PC-9 (cell line): ENCODE measurements around the gene DNMBP. TPM values are rescaled to one million over a fixed set of nuclear protein-coding genes. Genes with fewer than 3 reads are reported as not detected.
A peak's percentile ranks its signal among the peaks of the same experiment; 100 is the strongest.

Experiments used
- BruUV-seq: library from RNA; stranded (reverse); fragments of 400-500 nt; replicated peaks from 2 replicates; lab custom pipeline; 2021; lab: Mats Ljungman, UMichigan
- CTCF ChIA-PET: fragments of 300-600 bp; sonication (Branson Sonifier 250); formaldehyde crosslinking; loops from one replicate; lab custom pipeline; 2022; ENCODE audit warnings: antibody characterized with exemption; lab: Charles Lee
- POLR2A ChIA-PET: fragments of 300-600 bp; sonication (Branson Sonifier 250); formaldehyde crosslinking; loops from one replicate; lab custom pipeline; 2022; ENCODE audit warnings: antibody characterized with exemption; ENCODE audit not compliant: unreplicated experiment; lab: Charles Lee
- DNase-seq, 2 experiments: peaks; one replicate each; pipeline versions ENCODE4 v3.0.0 to v3.0.0-alpha.2; 2015 to 2022; ENCODE audit warnings: mixed read lengths in 1 of 2
- H2AFZ ChIP-seq: fragments of 200-600 bp; sonication (generic); 2 replicates; pipeline ENCODE4 v1.8.1; 2017; ENCODE audit warnings: antibody characterized with exemption
- H3F3A ChIP-seq: fragments of 200-600 bp; sonication (generic); 2 replicates; pipeline ENCODE4 v1.8.1; 2017; ENCODE audit warnings: antibody characterized with exemption, mild to moderate bottlenecking, low read depth; ENCODE audit not compliant: insufficient read depth
- H3K27ac ChIP-seq: fragments of 200-600 bp; sonication (generic); 2 replicates; pipeline ENCODE4 v1.6.1; 2016; ENCODE audit warnings: mixed run types
- H3K27me3 ChIP-seq: fragments of 200-600 bp; sonication (generic); 2 replicates; pipeline ENCODE4 v1.6.1; 2016; ENCODE audit warnings: low read depth, mixed run types; ENCODE audit not compliant: insufficient read depth
- H3K36me3 ChIP-seq: fragments of 200-600 bp; sonication (generic); 2 replicates; pipeline ENCODE4 v1.6.1; 2016; ENCODE audit warnings: low read depth, mixed run types
- H3K4me1 ChIP-seq: fragments of 200-600 bp; sonication (generic); replicated peaks from 2 replicates; pipeline ENCODE4 v1.6.1; 2016; ENCODE audit warnings: mixed run types; ENCODE audit not compliant: insufficient read depth
- H3K4me2 ChIP-seq: fragments of 200-600 bp; sonication (generic); 2 replicates; pipeline ENCODE4 v1.6.1; 2017; ENCODE audit warnings: mixed run types
- H3K4me3 ChIP-seq: fragments of 200-600 bp; sonication (generic); 2 replicates; pipeline ENCODE4 v1.6.1; 2016; ENCODE audit warnings: mixed run types
- H3K79me2 ChIP-seq: fragments of 200-600 bp; sonication (generic); 2 replicates; pipeline ENCODE4 v1.6.1; 2017; ENCODE audit warnings: low read depth, mixed run types
- H3K9me2 ChIP-seq: fragments of 200-600 bp; sonication (generic); 2 replicates; pipeline ENCODE4 v1.8.1; 2017; ENCODE audit warnings: mild to moderate bottlenecking; ENCODE audit not compliant: insufficient read depth
- H3K9me3 ChIP-seq: fragments of 200-600 bp; sonication (generic); 2 replicates; pipeline ENCODE4 v1.8.1; 2016; ENCODE audit warnings: low read depth; ENCODE audit not compliant: insufficient read depth
- H4K20me1 ChIP-seq: fragments of 200-600 bp; sonication (generic); 2 replicates; pipeline ENCODE4 v1.8.1; 2017; ENCODE audit not compliant: insufficient read depth
- EZH2 ChIP-seq: fragments of 200-600 bp; sonication (generic); IDR thresholded peaks from 2 replicates; pipeline ENCODE4 v1.8.0; 2017; ENCODE audit warnings: antibody characterized with exemption, low read depth
- intact Hi-C: fragments of 100-400 bp; cut with micrococcal nuclease; formaldehyde crosslinking; loops from one replicate; pipeline ENCODE4 v1.10.0; 2022; ENCODE audit not compliant: unreplicated experiment
- total RNA-seq: library from RNA; stranded (reverse); gene quantifications from 2 replicates; pipeline ENCODE4 v1.2.3, GENCODE V29; 2021
- TF ChIP-seq, protein P1 (sequence below): fragments of 200-600 bp; sonication (generic); conservative IDR thresholded peaks from 2 replicates; pipeline ENCODE4 v1.6.1; 2017; ENCODE audit warnings: mixed run types, antibody characterized with exemption, mild to moderate bottlenecking, moderate library complexity

DNMBP gene
- total RNA-seq, 1 experiment from 2014 or later, result 14.9 TPM

DNA sequence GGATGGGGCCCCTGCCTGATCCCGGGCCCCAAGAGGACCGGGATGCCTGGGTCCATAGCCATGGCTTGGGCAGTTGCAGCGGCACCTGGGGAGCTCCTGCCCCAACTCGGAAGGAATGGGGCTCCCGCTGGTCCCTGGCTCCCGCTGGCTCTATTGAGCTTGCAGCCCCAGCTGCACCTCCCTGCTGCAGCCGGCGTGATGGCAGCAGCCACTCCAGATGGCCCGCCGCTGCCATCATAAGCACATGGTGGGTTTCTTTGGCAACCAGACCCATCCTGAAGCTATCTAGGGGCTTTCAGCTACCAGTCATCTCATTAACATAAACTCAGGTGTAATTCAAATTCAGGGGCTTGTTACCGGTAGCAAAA is 11.1 kb upstream of the DNMBP start:
- Histone ChIP-seq H3K27me3 (no peaks in the 10 kb centered on the region), H3K9me3 (no peaks in the 10 kb centered on the region), H4K20me1 (no peaks in the 10 kb centered on the region), H3K4me1 (0 out of 2 replicates have a peak, but pooled peaks cover 8% of the 10 kb centered on the region), H3K9me2 (no peaks in the 10 kb centered on the region), H2AFZ (no peak overlapping the region), H3K4me2 (no peak overlapping the region), H3F3A (no peaks in the 10 kb centered on the region), H3K79me2 (no peaks in the 10 kb centered on the region), H3K36me3 (no peaks in the 10 kb centered on the region), H3K27ac (no peak overlapping the region), H3K4me3 (no peak overlapping the region)
- TF ChIP-seq, protein P1, sequence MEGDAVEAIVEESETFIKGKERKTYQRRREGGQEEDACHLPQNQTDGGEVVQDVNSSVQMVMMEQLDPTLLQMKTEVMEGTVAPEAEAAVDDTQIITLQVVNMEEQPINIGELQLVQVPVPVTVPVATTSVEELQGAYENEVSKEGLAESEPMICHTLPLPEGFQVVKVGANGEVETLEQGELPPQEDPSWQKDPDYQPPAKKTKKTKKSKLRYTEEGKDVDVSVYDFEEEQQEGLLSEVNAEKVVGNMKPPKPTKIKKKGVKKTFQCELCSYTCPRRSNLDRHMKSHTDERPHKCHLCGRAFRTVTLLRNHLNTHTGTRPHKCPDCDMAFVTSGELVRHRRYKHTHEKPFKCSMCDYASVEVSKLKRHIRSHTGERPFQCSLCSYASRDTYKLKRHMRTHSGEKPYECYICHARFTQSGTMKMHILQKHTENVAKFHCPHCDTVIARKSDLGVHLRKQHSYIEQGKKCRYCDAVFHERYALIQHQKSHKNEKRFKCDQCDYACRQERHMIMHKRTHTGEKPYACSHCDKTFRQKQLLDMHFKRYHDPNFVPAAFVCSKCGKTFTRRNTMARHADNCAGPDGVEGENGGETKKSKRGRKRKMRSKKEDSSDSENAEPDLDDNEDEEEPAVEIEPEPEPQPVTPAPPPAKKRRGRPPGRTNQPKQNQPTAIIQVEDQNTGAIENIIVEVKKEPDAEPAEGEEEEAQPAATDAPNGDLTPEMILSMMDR, result no peak
- no peak for TF ChIP-seq EZH2
- no peak for DNase-seq
- no TSS peak for BruUV-seq
- POLR2A ChIA-PET, result interaction anchor here (0.6 kb wide), 1 partner anchor 21 kb away, joined by 3 read pairs; no protein-coding TSS in a partner anchor
- CTCF ChIA-PET, result no interaction called here
- intact Hi-C loops, result no loop called here

DNA sequence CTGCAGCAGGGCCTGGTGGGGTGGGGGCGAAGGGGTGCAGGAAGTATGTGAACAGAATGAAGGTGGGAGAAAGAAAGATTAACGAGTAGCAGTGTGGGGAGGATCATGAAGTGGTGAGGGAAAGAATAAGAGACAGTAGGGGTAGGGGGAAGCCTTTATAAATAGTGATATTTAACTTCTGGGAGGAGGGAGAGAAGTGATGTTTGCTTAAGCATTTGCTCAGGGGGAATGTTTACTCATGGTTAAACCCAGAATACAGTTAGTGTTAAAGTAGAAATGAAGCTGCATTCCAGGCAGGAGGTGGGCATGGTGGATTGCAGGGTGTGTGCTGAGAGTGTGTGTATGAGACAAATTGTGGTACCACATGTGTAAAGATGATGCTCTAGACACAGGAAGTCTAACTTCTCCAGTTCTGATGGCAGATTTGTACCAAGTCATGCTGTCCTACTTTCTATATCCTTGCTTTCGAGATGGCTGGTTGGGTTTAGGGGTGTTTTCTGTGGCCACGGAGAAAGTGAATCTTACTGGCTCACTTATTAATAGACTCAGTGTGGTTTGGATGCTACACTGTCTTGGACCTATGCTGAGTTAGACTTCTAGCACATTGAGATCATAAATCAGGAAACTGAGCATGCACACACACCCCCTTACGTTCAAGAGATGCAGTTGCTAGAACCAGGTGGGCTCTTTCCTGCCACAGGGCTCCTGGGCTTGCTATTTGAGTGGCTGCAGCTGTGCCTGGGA is 10.6 kb upstream of the DNMBP start:
- Histone ChIP-seq H3K4me2 (peak overlapping the region; percentile 40), H3K36me3 (no peaks in the 10 kb centered on the region), H3K27ac (no peak overlapping the region), H3K27me3 (no peaks in the 10 kb centered on the region), H3K79me2 (no peaks in the 10 kb centered on the region), H3K9me3 (no peaks in the 10 kb centered on the region), H3F3A (no peaks in the 10 kb centered on the region), H3K9me2 (no peaks in the 10 kb centered on the region), H4K20me1 (no peaks in the 10 kb centered on the region), H2AFZ (no peak overlapping the region), H3K4me3 (no peak overlapping the region), H3K4me1 (0 out of 2 replicates have a peak, but pooled peaks cover 8% of the 10 kb centered on the region)
- no TSS peak for BruUV-seq
- TF ChIP-seq EZH2, result no peak
- TF ChIP-seq, protein P1, result no peak
- CTCF ChIA-PET, result no interaction called here
- intact Hi-C loops, result no loop called here
- DNase-seq, result no peak
- POLR2A ChIA-PET, result interaction anchor here (0.6 kb wide), 1 partner anchor 21 kb away, joined by 3 read pairs; no protein-coding TSS in a partner anchor

DNA sequence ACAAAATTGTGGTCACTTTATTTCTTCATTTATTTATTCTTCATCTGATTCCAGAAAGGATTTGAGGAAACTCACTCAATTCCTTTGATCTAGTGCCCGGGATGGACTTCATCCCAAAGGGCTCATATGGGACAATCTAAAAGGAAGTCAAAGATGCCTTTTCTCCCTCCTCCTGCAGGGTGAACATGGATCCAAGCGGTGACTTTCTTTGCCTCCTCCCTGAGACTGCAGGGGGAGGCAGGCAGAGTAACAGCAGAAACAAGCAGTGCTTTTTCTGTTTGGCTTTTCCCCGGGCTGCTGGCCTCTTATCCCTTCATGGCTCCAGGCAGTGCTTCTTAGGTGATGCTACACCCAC is 10.0 kb upstream of the DNMBP start:
- Histone ChIP-seq H3K79me2 (no peaks in the 10 kb centered on the region), H4K20me1 (no peaks in the 10 kb centered on the region), H3K27me3 (no peaks in the 10 kb centered on the region), H3K9me3 (no peaks in the 10 kb centered on the region), H3K36me3 (no peaks in the 10 kb centered on the region), H3K27ac (no peak overlapping the region), H3K4me3 (no peak overlapping the region), H3K9me2 (no peaks in the 10 kb centered on the region), H2AFZ (no peak overlapping the region), H3K4me1 (0 out of 2 replicates have a peak, but pooled peaks cover 8% of the 10 kb centered on the region), H3F3A (no peaks in the 10 kb centered on the region), H3K4me2 (peak overlapping the region; percentile 40)
- ChIA-PET POLR2A (no interaction called here), CTCF (no interaction called here)
- TF ChIP-seq, protein P1, result no peak
- TF ChIP-seq EZH2, result no peak
- no TSS peak for BruUV-seq
- intact Hi-C loops, result no loop called here
- no peak for DNase-seq
